GM12892 (cell line): ENCODE data around the gene TYRO3.
"Not testable (repeated sequence)": the region's sequence is repeated elsewhere in the genome, so short reads cannot be mapped to it uniquely, and the experiment has no call there.

Source experiments
- DNase-seq: peaks from one replicate; pipeline ENCODE4 v3.0.0; 2011; ENCODE audit not compliant: insufficient read length
- FAIRE-seq: peaks from 2 replicates; lab custom pipeline; 2011; peaks lifted over from hg19 to GRCh38; lab: Jason Lieb, UNC
- POLR2A ChIP-seq: IDR thresholded peaks from 2 replicates; pipeline ENCODE4 v1.6.1; 2011; ENCODE audit warnings: low read depth, low read length, control low read depth
- POLR2AphosphoS5 ChIP-seq: IDR thresholded peaks from 2 replicates; pipeline ENCODE4 v1.6.1; 2011; ENCODE audit warnings: low read depth, low read length, control low read depth
- TAF1 ChIP-seq: IDR thresholded peaks from 2 replicates; pipeline ENCODE4 v1.6.1; 2011; ENCODE audit warnings: low read depth, mild to moderate bottlenecking, control low read depth, low read length, borderline replicate concordance

TYRO3 gene

GRCh38 chr15:41567261-41567660 lies 8.2 kb downstream of the TYRO3 start:
- TF ChIP-seq POLR2AphosphoS5 (no peak), POLR2A (no peak), TAF1 (no peak)
- DNase-seq (no peak), FAIRE-seq (no peak)

- DNase-seq (no peak), FAIRE-seq (no peak)
- TF ChIP-seq TAF1: no peak
- TF ChIP-seq POLR2A: no peak
- TF ChIP-seq POLR2AphosphoS5: no peak
Measured at GRCh38 chr15:41567862-41568261, 8.8 kb downstream of the TYRO3 start.

DNA sequence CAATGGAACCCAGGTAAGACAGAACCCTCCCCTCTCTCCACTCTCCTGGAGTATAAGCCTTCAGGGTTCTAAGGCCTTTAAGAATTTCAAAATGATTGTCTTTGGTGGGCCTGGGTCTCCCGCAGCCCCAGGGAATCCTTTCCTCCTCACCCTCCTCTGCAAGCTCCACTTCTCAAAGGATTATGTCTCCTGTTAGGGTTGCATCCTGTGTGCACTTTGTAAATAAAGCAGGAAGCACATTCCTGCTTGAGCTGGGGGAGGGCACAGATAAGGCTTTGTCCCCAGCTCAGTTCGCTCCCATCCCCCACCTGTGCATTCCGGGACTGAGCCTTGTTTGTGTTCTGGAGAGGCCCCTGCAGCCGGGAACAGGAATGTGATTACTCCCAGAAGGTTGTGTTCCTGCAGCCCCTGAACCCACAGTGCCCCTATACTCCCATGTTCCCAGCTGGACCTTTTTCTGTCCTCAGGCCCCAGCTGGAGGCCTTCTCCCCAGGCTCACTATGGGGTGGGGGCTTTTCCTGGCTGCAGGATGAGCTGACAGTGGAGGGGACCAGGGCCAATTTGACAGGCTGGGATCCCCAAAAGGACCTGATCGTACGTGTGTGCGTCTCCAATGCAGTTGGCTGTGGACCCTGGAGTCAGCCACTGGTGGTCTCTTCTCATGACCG lies 9.5 kb downstream of the TYRO3 start:
- no peak for TF ChIP-seq POLR2AphosphoS5
- no peak for TF ChIP-seq POLR2A
- TF ChIP-seq TAF1: no peak
- FAIRE-seq (no peak), DNase-seq (no peak)

DNA sequence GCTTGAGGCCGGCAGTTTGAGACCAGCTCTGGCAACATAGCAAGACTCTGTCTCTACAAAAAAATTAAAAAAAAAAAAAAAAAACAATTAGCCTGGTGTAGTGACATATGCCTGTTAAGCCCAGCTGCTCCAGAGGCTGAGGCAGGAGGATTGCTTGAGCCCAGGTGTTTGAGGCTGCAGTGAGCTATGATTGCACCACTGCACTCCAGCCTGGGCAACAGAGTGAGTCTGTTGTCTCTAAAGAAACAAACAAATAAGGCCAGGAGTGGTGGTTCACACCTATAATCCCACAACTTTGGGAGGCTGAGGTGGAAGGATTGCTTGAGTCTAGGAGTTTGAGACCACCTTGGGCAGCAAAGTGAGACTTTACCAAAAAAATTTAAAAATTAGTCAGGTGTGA lies 10.2 kb downstream of the TYRO3 start:
- FAIRE-seq, DNase-seq: not testable (repeated sequence)

- FAIRE-seq: no peak
- TF ChIP-seq TAF1 (no peak), POLR2A (no peak), POLR2AphosphoS5 (no peak)
- no peak for DNase-seq
Measured at GRCh38 chr15:41570764-41571163, 11.8 kb downstream of the TYRO3 start.

DNA sequence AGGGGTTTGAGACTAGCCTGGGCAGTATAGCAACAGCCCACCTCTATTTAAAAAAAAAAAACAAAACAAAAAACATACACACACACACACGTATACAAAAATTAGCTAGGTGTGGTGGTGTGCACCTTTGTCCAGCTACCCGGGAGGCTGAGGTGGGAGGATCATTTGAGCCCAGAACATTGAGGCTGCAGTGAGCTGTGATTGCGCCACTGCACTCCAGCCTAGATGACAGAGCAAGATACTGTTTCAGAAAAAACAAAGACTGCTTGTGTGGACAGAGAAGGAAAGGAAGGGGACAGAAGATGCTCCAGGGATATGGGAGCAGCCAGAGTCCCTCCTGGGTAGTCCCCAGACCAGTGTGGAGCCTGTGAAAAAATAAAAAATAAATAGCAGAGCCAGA lies 12.9 kb downstream of the TYRO3 start:
- TF ChIP-seq TAF1 (no peak), POLR2AphosphoS5 (no peak), POLR2A (no peak)
- no peak for FAIRE-seq

DNA sequence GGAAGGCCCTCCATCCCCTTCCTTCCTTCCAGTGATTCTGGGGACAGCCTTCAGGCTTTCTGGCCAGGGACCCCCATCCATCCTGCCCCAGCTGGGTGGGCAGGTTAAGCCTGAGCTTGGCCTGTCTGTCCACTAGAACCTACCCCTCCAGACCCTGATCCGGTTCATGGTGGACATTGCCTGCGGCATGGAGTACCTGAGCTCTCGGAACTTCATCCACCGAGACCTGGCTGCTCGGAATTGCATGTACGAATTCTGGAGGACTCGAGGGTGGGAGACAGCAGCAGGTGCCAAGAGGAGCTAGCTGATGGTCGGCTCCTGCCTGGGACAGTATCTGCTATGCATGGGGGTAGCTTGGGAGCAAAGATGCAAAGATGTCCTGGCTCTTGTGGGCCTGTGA lies 13.9 kb downstream of the TYRO3 start:
- FAIRE-seq (no peak), DNase-seq (no peak)
- TF ChIP-seq POLR2AphosphoS5 (no peak), POLR2A (no peak), TAF1 (no peak)

More for the DNA sequence above, 12.9 kb downstream of the TYRO3 start:
- no peak for DNase-seq

DNA sequence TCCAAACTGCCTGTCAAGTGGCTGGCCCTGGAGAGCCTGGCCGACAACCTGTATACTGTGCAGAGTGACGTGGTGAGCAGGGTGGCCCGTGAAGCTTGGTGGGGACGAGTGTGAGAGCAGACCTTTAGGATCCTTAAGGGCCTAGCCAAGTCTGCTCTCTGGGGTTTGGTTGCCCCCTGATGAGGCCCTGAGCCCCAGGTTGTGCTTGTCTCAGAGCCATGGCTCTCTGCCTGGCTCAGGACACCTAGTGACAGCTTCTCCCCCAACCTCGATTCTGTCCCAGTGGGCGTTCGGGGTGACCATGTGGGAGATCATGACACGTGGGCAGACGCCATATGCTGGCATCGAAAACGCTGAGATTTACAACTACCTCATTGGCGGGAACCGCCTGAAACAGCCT lies 14.4 kb downstream of the TYRO3 start:
- no peak for DNase-seq
- FAIRE-seq: no peak
- no peak for TF ChIP-seq TAF1
- no peak for TF ChIP-seq POLR2A
- no peak for TF ChIP-seq POLR2AphosphoS5

- no peak for TF ChIP-seq TAF1
- TF ChIP-seq POLR2AphosphoS5: no peak
- FAIRE-seq (no peak), DNase-seq (no peak)
Measured at GRCh38 chr15:41574158-41574557, 15.1 kb downstream of the TYRO3 start.

DNA sequence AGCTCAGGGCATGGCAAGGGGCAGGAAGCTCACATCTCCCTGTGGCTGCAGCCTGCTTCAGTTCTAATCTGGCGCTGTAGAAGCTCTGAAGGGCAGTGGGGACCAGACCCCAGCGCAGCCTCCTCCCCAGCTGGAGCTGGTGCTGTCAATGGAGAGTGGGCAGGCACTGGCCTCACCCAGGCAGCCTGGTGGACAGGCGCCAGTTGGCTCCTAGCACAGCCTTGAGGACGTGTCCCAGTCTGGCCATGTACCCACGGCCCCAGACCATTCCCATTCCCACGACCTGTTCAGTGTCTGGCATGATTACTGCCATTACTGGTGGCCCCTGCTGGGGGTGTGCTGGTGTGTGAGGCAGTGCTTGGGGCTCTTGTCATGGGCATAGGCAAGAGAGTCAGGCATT lies 16.3 kb downstream of the TYRO3 start:
- DNase-seq (no peak), FAIRE-seq (no peak)
- TF ChIP-seq POLR2A (no peak), POLR2AphosphoS5 (no peak), TAF1 (no peak)

DNA sequence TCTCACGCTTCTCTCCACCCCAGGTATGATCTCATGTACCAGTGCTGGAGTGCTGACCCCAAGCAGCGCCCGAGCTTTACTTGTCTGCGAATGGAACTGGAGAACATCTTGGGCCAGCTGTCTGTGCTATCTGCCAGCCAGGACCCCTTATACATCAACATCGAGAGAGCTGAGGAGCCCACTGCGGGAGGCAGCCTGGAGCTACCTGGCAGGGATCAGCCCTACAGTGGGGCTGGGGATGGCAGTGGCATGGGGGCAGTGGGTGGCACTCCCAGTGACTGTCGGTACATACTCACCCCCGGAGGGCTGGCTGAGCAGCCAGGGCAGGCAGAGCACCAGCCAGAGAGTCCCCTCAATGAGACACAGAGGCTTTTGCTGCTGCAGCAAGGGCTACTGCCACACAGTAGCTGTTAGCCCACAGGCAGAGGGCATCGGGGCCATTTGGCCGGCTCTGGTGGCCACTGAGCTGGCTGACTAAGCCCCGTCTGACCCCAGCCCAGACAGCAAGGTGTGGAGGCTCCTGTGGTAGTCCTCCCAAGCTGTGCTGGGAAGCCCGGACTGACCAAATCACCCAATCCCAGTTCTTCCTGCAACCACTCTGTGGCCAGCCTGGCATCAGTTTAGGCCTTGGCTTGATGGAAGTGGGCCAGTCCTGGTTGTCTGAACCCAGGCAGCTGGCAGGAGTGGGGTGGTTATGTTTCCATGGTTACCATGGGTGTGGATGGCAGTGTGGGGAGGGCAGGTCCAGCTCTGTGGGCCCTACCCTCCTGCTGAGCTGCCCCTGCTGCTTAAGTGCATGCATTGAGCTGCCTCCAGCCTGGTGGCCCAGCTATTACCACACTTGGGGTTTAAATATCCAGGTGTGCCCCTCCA lies 19.1 kb downstream of the TYRO3 start:
- DNase-seq (no peak), FAIRE-seq (no peak)
- TF ChIP-seq TAF1: no peak
- no peak for TF ChIP-seq POLR2A
- TF ChIP-seq POLR2AphosphoS5: no peak
